Left renal cortex interstitium (tissue), 4 donors: ENCODE results near the gene ACVR1. TPM values are rescaled to one million over a fixed set of nuclear protein-coding genes. Genes with fewer than 3 reads are reported as not detected.

ENCODE experiments used
- DNase-seq, 4 donors: peaks; one replicate each; pipeline ENCODE4 v3.0.0-alpha.2; 2013; ENCODE audit warnings: low read depth in 4 of 4, low spot score in 2 of 4, missing footprints in 1 of 4
- polyA plus RNA-seq, 4 donors: library from polyadenylated mRNA; unstranded; fragments of 120-200 nt; gene quantifications; one replicate each; pipeline ENCODE4 v1.2.1, GENCODE V29; 2013; ENCODE audit not compliant: insufficient read length in 4 of 4

Gene ACVR1
- 10 to 100 TPM; 24.5 to 33.8 (median 27.0) TPM for polyA plus RNA-seq

DNA sequence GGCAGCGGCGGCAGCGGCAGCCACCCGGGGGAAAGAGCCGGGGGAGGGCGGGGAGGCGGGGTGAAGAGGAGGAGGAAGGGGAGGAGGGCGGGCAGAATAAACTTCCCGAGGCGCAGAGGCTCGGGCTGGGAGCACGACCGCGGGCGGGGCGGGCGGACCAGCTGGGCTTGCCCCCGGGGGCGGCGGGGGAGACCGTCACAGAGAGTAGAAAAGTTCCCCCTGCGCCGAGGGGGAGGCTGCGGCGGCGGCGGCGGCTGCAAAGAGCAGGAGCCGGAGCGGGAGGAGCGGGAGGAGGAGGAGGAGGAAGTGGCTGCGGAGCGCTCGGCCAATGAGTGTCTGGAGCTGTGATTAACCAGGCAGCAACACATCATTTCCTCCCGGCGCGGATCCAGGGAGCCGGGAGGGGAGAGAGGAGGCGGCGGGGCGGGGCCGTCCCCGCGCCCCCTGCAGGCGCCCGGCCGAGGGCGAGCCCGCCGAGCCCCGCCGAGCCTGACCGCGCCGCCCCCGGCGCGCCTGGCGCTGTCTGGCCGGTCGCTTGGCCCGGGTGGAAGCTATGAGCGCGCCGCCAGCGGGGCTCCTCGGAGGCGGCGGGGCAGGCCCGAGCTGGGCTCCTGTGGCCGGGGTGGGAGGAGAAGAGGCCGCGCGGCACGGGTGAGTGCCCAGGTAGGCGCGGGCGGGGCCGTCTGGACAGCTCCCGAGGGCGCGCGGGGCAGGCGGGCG lies at the start of gene ACVR1:
TSS of gene ACVR1 (minus strand) at position 265 of the 720 bp plus-strand sequence. CDS start 76,837 bp downstream, outside the sequence.
- DNase-seq, result peak; percentile 77 to 95 (median 86)

DNA sequence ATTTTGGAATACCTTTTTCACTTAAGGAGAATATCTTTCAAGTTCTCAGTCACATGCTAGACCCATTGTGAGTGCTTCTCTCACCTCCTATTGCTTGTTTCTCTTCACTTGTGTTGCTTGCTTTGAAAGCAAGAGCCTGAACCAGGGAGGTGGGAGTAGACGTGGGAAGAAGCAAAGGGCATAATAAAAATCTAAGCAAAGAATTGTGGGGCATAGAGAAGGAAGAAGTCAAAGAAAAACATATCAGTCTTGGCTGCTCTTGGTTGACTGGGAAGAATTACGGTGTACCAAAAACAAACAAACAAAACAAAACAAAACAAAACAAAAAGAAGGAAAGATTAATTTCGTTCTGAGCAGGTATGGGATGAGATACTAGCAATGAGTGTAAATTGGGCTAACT lies 48.9 kb upstream of the ACVR1 start:
- no peak for DNase-seq

DNA sequence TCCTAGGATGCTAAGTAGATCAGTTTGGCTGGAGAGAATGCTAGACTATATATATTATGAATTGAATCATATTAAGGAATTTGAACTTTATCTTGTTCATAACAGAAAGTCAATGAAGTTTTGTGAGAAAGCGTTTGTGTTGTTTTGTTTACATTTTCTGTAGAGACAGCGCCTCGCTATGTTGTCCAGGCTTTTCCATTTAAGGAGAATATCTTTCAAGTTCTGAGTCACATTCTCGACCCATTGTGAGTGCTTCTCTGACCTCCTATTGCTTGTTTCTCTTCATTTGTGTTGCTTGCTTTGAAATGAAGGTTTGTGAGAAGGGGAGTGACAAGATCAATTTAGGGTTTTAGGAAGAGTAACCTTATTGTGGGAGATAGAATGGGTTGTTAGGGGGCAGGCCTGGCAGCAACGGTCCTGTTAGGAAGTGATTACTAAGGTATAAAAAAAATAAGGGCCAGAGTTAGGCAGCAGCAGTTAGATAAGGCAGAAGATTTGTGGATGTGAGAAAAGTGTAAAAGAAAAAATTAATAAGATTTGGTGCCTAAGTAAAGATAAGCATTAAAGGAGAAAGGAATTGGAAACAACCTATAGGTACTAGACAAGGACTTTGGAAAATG lies 47.6 kb upstream of the ACVR1 start:
- DNase-seq, result no peak

DNA sequence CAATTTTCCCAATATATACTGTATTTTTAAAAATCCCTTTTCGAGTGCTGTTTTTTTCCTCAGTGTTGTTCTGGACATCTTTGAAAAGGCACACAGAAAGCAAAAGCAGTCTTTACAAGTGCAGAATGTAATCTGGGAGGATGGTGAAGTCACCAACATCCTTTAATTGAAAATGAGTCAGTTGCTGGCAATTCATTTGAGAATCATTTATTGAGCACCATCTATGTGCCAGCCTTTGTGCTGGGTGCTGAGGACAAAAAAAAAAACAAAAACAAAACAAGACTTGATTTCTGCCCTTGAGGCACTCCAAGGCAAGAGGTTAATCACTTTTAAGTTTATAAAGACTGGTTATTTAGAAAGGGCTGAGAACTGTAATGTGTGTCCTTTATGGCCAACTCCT lies 46.7 kb upstream of the ACVR1 start:
- no peak for DNase-seq

DNA sequence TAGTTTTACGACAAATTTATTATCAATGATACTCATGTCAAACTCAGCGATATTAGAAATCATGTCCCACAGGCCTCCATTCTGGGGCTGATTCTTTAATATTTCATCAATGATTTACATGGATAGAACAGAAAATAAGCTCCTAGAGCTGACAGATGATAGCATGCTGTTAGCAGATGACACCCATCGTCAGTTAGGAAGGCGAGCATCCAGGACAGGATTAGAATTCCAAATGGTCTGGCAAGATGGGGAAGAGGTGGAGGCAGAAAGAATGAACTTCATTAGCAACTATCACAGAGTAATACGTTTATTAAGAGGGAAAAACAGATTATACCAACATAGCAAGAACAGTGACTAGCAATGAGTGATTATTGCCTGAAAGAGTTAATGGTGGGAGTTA lies 46.2 kb upstream of the ACVR1 start:
- DNase-seq, result no peak

DNA sequence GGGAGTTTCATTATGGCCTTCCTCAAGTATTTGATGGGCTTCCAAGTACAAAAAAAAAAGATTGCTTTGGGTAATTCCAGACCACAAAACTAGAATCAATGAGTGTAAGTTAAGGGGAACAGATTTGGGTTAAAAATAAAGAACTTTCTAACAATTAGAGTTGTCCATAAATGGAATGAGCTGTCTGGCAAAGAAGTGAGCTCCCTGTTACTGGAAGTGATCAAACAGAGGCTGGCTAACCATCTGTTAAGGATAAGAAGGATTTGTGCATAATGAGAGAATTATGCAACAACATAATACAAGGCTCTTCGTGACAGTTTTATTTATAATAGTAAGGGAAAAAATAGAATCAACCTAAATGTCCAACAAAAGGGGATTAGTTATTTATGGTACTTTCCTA lies 44.6 kb upstream of the ACVR1 start:
- no peak for DNase-seq

DNA sequence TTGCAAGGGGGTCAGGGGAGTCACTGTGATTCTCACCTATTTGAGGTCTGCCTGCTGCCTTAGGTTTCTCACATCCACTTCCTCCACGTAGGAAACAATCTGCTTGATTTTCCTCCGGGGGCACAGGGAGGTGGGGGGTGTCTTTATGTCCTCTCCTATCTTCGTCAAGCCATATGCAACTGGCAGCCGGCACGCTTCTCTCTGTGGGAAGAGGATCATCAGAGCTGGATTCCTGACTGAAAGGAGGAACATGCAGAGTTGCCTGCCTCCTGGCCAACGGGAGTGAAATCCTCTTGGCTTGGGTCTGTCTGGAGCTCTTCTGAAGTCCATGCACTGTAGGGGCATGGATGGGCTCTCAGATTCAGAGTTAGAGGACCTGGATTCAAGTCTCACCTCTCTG lies 43.1 kb upstream of the ACVR1 start:
- no peak for DNase-seq

DNA sequence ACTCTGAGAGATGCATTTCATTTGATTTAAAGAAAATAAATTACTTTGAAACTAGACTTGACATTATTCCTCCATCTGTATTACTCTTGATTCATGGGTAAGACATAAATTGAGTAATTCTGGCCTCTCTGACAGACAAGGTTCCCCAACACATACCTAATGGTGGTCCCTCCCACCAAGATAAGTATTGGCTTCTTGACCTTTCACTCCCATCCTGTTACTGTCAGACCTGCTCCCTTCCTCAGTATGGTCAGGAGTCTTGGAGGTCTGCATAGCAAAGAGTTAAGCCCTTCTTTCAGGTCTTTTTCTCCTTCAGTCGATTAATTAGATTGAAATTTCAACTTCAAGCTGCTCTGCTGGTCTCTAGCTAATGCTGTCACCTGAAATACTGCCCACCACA lies 42.2 kb upstream of the ACVR1 start:
- DNase-seq, result no peak

DNA sequence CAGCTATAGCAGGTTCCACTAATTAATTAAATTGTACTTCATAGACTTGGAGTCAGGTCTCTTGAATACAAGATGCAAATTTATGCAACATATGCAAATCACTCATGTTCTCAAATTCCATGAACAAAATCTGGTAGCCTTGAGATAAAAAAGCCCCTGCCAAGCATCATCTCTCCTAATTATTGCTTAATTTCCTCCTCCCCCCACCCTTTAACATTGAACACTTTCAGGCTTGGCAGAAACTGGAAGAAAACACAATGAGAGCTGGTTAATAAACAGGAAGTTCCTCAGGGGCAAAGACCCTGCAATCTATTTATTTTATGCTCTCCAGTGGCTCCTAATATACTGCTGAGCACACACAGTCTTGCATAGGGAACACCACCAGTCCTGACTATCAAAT lies 35.6 kb upstream of the ACVR1 start:
- no peak for DNase-seq

DNA sequence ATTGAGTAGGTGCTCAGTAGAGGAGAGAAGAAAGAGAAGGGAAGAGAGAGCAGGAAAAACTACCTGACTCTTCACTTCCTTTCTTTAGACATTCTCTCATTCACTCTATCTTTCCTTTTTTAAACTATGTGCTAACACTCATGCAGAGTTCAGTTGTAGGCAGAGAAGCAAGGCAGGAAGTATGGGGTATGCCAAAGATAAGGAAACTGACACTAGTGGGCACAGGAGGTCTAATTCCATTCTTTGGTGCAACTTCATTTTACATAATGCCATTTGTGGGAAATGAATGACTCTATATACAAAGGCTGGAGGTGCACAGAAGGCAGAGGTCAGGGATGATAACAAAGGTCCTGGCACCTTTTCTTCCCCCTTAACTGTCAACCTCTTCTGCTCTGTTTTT lies 35.1 kb upstream of the ACVR1 start:
- DNase-seq, result no peak

DNA sequence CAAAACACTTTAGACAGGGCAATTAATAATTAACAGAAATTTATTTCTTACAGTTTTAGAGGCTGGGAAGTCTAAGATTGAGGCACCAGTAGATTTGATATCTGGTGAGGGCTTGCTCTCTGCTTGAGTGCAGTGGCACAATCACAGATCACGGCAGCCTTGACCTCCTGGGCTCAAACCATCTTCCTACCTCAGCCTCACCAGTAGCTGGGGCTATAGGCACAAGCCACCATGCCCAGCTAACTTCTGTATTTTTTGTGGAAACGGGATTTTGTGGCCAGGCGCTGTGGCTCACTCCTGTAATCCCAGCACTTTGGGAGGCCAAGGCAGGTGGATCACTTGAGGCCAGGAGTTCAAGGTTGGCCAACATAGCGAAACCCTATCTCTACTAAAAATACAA lies 29.0 kb upstream of the ACVR1 start:
- no peak for DNase-seq

DNA sequence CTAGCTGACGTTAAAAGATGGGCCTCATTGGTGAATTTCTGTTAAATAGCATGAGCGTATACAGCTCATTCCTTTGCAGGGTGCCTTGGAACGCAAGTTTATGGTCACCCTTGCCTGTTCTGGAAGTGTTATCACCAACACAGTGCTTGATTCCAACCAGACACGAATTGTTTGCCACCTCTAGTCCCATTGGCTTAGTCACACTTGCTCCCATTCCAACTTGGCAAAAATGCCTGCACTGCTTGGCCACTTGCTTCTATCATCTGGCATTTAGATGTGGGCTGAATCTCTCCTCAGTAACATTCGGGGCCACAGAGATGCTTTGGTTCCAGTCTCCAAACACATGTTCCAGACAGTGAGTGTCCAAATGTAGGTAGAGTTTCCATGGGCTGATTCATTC lies 27.5 kb upstream of the ACVR1 start:
- no peak for DNase-seq

DNA sequence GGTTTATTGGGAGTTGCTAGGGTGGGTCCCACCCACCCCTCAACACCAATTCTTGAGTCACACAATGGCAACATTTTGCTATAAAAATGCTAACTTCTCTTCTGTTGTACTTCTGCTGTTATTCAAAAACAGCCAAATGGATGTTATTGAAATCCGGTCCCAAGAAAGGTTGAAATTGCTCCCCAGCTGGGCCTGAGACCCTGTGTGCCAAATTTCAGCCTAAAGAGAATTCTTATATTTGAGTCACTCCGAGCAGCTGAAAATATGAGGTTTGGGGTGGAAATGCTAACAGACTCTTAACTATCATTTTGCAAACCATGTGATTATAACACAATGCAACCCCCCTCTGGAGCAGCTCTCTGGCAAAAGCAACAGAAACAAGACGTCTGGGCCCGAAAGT lies 27.0 kb upstream of the ACVR1 start:
- DNase-seq, result no peak

DNA sequence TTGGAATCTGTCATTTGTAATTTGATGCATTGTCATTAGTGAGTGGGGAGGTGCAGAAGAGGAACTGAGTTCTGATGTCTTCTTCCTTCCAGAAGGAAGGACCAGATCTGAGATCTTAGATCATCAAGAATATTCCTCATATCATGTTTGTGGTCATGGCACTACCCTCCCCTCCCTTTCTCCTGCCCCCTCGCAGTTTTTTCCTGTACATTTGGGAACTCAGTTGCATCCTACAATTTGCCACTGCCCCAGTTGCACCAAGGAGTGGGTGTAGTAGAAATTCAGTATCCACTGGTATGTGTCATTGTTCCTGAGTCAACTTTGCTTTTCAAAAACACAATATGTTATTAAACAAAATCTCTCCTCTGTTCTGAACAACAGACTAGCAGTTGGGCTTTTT lies 26.6 kb upstream of the ACVR1 start:
- DNase-seq, result no peak

DNA sequence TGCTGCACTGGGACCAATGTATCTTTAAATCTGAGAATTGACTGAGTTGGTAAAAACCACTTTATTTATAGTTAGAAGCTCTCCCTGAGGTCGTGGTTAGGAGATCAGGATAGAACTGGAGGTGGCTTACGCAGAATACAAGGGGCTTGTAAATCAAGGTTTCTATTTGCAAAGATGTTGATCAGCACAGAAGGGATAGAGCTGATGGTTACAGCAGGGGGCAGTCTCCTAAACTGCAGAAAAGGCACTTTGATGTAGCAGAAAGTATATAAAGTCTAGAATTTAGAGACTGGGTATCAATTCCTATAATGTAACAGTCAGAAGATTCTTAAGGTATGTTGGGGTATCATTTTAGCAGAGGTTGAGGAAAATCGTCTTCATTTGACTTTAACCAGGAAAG lies 25.2 kb upstream of the ACVR1 start:
- DNase-seq, result no peak

DNA sequence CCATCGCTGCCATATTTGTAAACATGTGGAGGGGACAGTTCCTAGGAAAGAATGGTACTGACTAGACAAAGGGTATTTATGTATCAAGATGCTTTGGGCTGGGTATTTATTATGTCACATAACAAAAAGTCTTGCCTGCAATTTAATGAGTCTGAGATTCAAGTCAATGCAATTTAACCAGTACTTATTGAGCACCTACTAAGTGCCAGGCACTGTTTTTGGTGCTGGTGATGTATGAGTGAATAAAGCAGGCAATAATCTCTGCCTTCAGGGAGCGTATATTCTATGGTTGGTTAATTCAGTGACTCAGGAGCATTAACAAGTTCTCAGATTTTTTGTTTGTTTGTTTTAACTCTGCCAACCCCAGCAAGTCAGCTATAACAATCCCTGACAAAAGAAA lies 24.6 kb upstream of the ACVR1 start:
- DNase-seq, result no peak

DNA sequence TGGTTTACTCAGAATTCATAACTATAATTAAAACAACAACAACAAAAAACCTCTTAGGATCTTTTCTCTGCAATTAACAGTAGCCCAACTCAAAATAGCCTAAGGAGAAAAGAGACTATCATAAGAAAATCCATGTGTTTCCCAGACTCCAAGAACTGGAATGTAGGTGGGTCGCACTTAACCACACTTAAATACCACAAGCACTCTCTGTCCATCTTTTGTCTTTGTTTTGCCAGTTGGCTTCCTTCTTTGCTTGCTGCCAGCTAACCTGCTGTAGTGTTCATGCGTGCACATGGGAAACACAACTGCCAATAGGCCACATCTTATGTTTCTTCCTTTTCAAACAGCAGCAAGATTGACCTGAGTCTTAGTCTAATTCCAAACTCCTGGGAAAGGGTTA lies 24.1 kb upstream of the ACVR1 start:
- no peak for DNase-seq

DNA sequence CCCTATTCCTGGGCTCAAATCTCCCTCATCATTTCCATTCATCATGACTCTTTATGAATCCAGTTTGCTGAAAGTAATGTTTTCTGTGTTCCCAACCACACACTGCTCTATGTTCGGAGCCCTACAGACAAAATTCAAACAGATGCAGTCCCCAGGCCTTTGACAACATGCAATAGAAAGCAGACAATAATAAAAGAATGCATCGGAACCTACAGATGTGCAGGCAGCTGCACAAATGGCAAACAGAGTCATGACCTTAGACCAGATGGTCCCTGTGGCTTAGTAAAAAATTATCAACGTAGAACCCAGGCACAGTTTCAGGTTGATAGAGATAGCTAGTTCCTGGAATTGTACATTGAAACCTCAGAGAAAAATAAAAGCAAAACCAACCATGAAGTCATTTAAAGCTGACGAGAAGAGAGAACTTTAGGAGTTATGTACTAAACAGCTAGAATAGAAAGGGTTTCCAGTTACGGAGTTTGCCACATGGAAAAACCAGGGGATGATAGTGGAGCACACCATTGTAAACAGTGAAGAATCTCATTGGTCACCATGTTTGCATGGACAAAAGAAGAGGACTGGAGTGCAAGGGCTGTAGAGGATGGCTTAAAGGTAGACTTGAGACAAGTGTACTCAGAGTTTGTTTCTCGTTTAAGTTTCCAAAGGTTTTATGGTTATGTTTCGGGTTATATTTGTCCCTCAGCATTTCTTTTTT lies 23.2 kb upstream of the ACVR1 start:
- no peak for DNase-seq

DNA sequence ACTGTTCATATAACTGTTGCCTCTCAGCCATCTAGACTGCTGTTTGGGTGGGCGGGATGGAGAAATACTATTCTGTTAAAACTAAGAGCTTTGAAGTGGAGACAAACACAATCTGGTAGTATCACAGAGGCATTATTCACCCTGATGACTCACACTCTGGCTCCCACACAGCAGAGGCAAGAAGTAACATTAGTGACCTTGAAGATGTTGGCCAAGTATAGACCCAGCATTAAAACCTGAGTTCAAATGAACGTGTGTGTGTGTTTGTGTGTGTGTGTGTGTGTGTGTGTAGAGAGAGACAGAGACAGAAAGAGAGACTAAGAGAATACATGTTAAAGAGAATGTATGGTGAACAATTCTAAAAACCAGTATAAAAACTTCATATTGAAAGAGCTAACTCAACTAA lies 22.5 kb upstream of the ACVR1 start:
- no peak for DNase-seq

DNA sequence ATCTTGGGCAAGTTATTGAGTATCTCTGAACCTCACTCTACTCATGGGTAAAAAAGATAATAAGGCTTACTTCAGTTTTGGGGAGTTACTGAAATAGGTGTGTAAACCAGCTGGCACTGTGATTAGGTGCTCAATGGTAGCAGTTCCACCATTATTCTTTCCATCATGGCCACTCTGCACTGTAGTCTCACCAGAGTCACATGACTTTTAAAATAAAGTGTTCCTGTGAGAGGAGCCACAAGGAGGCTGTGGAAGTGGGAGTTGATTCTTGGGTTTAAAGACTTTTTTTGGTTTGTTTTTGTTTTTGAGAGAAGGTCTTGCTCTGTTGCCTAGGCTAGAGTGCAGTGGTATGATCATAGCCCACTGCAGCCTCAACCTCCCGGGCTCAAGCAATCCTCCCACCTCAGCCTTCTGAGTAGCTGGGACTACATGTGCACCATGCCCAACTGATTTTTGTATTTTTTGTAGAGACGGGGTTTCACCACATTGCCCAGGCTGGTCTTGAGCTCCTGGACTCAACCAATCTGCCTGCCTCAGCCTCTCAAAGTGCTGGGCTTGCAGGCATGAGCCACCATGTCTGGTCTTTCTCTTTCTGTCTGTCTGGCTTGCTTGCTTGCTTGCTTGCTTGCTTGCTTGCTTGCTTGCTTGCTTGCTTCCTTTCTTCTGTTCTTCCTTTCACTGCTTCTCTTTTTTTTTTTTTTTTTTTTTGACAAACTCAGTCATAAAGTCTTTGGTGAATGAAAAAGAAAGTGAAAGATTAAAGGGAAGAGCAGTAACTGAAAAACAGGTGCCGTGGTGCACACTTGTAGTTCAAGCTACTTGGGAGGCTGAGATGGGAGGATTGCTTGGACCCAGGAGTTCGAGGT lies 21.2 kb upstream of the ACVR1 start:
- no peak for DNase-seq

DNA sequence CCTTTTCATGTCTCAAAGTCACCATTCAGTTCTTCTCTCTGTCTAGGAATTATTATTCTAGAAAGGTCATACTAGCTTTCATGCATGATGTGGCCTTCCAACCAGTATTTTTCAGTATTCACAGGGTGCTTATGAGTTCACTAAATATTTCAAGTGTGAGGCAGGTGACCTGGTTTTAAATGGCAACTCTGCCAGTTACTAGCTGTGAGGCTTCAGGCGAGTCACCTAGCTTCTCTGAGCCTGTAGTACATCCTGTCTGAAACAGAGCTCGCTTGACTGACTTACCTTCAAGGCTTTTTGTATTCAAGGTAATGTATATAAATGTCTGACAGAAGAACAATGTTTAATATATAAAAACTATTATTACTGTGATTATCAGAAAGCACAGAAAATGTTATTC lies 19.4 kb upstream of the ACVR1 start:
- DNase-seq, result no peak
